ENCODE data around the gene HOXA7. TPM values are rescaled to one million over a fixed set of nuclear protein-coding genes. Genes with fewer than 3 reads are reported as not detected.

Gene HOXA7
- total and polyA plus RNA-seq, 2 experiments from 2014 or later, result 6.6 to 15.8 TPM

DNA sequence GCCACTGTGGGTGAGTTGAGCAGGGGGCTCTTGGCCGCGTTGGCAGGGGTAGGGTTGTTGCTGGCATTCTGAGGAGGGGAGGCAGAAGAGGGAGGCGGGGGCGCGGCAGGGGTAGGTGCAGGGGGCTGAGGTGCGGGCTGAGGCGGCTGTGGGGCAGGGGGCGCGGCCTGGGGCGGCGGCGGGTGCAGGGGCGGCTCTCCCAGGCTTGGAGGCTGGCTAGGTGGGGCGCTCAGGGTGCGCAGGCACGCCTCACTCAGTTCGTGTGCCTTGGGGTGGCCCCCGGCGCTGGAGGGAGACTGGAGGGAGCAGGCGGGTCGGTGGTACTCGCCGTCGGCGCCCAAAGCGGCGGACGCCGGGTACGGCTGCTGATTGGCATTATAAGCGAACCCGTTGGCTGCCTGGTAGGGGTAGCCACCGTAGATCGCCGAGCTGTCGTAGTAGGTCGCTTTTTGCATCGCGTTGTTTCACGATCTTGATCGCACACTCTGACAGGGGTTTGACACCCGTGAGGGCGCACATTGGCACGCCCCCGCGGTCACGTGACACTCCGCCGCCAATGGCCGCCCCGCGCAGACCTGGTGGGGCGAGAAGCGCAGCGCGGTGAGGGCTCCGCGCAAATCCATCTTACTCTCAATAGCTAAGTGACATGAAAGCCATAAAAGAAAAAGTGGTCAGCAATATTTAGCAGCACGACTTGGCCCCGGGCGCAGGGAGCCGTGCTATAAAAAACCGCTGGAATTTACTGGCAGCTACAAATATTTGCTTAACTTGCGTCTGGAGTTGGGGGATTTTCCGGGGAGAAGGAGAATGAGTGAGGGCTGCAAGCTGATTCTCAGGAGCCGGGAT lies 46.1 kb downstream of the HOXA7 start:
- in situ Hi-C loops (cut with MboI), result no loop called here
- H3K4me3 ChIP-seq, result no peak overlapping the region
- no peak overlapping the region for H2AFZ ChIP-seq
- H3K36me3 ChIP-seq (ENCODE audit: low read depth), result peaks cover 6% of the 10 kb centered on the region; the same call in 1 of the 2 replicates
- H3K4me2 ChIP-seq (ENCODE audit: unreplicated experiment), result no peak overlapping the region
- no peaks in the 10 kb centered on the region for H3K27me3 ChIP-seq (replicated peaks; ENCODE audit: insufficient read depth)
- no peaks in the 10 kb centered on the region for H4K20me1 ChIP-seq (ENCODE audit: insufficient read depth)
- H3K9me3 ChIP-seq (ENCODE audit: low read depth), result no peaks in the 10 kb centered on the region
- peaks cover 11% of the 10 kb centered on the region; the same call in 1 of the 2 replicates for H3F3A ChIP-seq (ENCODE audit: insufficient read depth)
- no peak overlapping the region for H3K9ac ChIP-seq
- 79 to 84% methylated on average over 48 to 66 of the region's 66 CpGs for WGBS, 2 experiments (ENCODE audit: low coverage in 1 of 2, low lambda C conversion rate in 2 of 2, missing lambda C conversion rate in 2 of 2)
- peaks cover 7% of the 10 kb centered on the region; the same call in 1 of the 2 replicates for H3K4me1 ChIP-seq (ENCODE audit: insufficient read depth)
- TF ChIP-seq EZH2 (IDR thresholded peaks at IDR 0.05; ENCODE audit: insufficient read depth, poor library complexity, severe bottlenecking) (no peak), EZH2phosphoT487 (IDR thresholded peaks at IDR 0.05; ENCODE audit: insufficient read depth, low read depth) (no peak)
- no peaks in the 10 kb centered on the region for H3K79me2 ChIP-seq (ENCODE audit: insufficient read depth)
- DNase-seq, result no peak
- no peaks in the 10 kb centered on the region for H3K9me2 ChIP-seq (ENCODE audit: insufficient read depth)
- no peak overlapping the region for H3K27ac ChIP-seq

- Histone ChIP-seq H3K36me3 (ENCODE audit: low read depth) (peaks cover 6% of the 10 kb centered on the region; the same call in 1 of the 2 replicates), H3K9ac (no peak overlapping the region), H3K9me2 (ENCODE audit: insufficient read depth) (no peaks in the 10 kb centered on the region), H3K4me3 (no peak overlapping the region), H4K20me1 (ENCODE audit: insufficient read depth) (no peaks in the 10 kb centered on the region), H3K27me3 (replicated peaks; ENCODE audit: insufficient read depth) (no peaks in the 10 kb centered on the region), H3F3A (ENCODE audit: insufficient read depth) (peaks cover 11% of the 10 kb centered on the region; the same call in 1 of the 2 replicates), H3K9me3 (ENCODE audit: low read depth) (no peaks in the 10 kb centered on the region), H3K4me1 (ENCODE audit: insufficient read depth) (peaks cover 7% of the 10 kb centered on the region; the same call in 1 of the 2 replicates), H2AFZ (no peak overlapping the region), H3K4me2 (ENCODE audit: unreplicated experiment) (no peak overlapping the region), H3K79me2 (ENCODE audit: insufficient read depth) (no peaks in the 10 kb centered on the region), H3K27ac (no peak overlapping the region)
- in situ Hi-C loops (cut with MboI), result loop anchor here (10.0 kb wide), 1 partner anchor 255 kb away; no protein-coding TSS in a partner anchor
- WGBS, 2 experiments (ENCODE audit: low coverage in 1 of 2, low lambda C conversion rate in 2 of 2, missing lambda C conversion rate in 2 of 2), result 87 to 90% methylated on average over 4 of the region's 4 CpGs
- DNase-seq, result no peak
- TF ChIP-seq EZH2phosphoT487 (IDR thresholded peaks at IDR 0.05; ENCODE audit: insufficient read depth, low read depth) (no peak), EZH2 (IDR thresholded peaks at IDR 0.05; ENCODE audit: insufficient read depth, poor library complexity, severe bottlenecking) (no peak)
Observed at GRCh38 chr7:27109466-27110185, 46.8 kb downstream of the HOXA7 start.

DNA sequence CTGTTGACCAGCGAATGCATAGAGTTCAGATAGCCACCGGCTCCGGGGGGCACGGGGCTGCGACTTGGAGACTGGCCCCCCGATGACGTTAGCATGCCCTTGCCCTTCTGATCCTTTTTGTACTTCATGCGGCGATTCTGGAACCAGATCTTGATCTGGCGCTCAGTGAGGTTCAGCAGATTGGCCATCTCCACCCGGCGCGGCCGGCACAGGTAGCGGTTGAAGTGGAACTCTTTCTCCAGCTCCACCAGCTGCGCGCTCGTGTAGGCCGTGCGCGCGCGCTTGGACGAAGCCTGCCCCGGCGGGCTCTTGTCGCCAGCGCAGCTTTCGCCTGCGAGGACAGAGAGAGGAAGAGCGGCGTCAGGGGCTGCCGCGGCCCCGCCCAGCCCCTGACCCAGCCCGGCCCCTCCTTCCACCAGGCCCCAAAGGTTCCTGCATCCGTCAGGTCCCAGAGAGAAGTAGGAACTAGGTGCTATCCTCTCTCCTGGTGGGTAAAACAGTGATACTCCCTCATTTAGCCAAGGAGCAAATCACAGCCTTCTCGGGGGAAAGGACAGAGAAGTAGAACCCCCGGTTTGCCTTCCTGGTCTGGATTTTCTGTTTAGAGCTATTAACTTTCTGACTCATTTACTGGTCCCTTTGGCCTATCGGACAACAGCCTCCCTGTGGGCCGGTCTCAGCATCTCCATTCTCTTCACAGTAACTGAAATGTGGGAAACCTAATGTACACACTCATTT lies 47.9 kb downstream of the HOXA7 start:
- in situ Hi-C loops (cut with MboI), result loop anchor here (10.0 kb wide), 1 partner anchor 254 kb away; no protein-coding TSS in a partner anchor
- no peak overlapping the region for H3K9ac ChIP-seq
- H3K4me1 ChIP-seq (ENCODE audit: insufficient read depth), result peaks cover 7% of the 10 kb centered on the region; the same call in 1 of the 2 replicates
- peaks cover 6% of the 10 kb centered on the region; the same call in 1 of the 2 replicates for H3K36me3 ChIP-seq (ENCODE audit: low read depth)
- H3K4me3 ChIP-seq, result no peak overlapping the region
- WGBS, 2 experiments (ENCODE audit: low coverage in 1 of 2, low lambda C conversion rate in 2 of 2, missing lambda C conversion rate in 2 of 2), result 93 to 96% methylated on average over 31 to 41 of the region's 41 CpGs
- no peak overlapping the region for H2AFZ ChIP-seq
- H3K9me2 ChIP-seq (ENCODE audit: insufficient read depth), result no peaks in the 10 kb centered on the region
- H3K4me2 ChIP-seq (ENCODE audit: unreplicated experiment), result no peak overlapping the region
- H3K79me2 ChIP-seq (ENCODE audit: insufficient read depth), result no peaks in the 10 kb centered on the region
- no peaks in the 10 kb centered on the region for H3K9me3 ChIP-seq (ENCODE audit: low read depth)
- DNase-seq, result peak; percentile 17
- H3K27me3 ChIP-seq (replicated peaks; ENCODE audit: insufficient read depth), result no peaks in the 10 kb centered on the region
- peaks cover 11% of the 10 kb centered on the region; the same call in 1 of the 2 replicates for H3F3A ChIP-seq (ENCODE audit: insufficient read depth)
- no peaks in the 10 kb centered on the region for H4K20me1 ChIP-seq (ENCODE audit: insufficient read depth)
- TF ChIP-seq EZH2phosphoT487 (IDR thresholded peaks at IDR 0.05; ENCODE audit: insufficient read depth, low read depth), result no peak
- TF ChIP-seq EZH2 (IDR thresholded peaks at IDR 0.05; ENCODE audit: insufficient read depth, poor library complexity, severe bottlenecking), result no peak
- no peak overlapping the region for H3K27ac ChIP-seq
